Choroid plexus epithelial cell (primary cell): ENCODE measurements around the gene EHBP1.

Experiments used
- DNase-seq: peaks from one replicate; pipeline ENCODE4 v3.0.0-alpha.2; 2010; ENCODE audit warnings: low read depth
- H3K4me3 ChIP-seq: 2 replicates; pipeline ENCODE4 v1.5.1; 2011; ENCODE audit warnings: low read depth, mild to moderate bottlenecking, control low read depth, low read length, moderate library complexity
- CTCF ChIP-seq: conservative IDR thresholded peaks from 2 replicates; pipeline ENCODE4 v1.5.1; 2011; ENCODE audit warnings: low read depth, mild to moderate bottlenecking, control low read depth, inconsistent platforms, low read length, moderate library complexity

The EHBP1 gene

DNA sequence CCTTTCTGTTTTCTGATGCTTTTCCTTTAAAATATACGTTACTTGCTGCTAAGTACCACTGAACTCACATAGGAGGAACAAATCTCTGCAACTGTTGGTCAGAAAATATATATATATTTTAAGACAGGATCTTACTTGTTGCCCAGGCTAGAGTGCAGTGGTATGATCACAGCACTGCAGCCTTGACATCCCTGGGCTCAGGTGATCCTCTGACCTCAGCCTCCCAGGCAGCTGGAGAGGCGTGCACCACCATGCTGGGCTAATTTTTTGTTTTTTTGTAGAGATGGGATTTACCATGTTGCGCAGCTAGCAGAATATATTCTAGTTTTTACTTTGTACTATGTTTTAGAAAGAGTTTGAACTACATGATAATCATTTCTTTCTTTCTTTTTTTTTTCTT, 51.5 kb downstream of the EHBP1 start:
- no peak for DNase-seq
- H3K4me3 ChIP-seq = no peak overlapping the region
- TF ChIP-seq CTCF = no peak

DNA sequence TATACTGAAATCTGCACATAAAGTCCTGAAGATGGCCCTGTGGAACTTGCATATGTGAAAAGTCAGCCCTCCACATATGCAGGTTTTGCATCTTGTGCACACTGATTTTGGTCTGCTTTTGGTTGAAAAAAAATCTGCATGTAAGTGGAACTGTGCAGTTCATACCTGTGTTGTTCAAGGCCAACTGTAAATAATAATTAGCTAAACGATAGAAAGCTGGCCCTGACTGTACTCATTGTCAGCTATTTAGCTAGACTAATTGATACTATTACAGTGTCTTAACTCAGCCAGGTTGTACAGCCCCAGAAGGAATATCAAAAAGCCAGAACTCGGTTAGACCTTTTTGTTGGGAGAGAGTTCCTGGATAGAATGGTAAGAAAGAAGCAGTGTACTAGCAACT, 54.5 kb downstream of the EHBP1 start:
- no peak overlapping the region for H3K4me3 ChIP-seq
- no peak for TF ChIP-seq CTCF
- no peak for DNase-seq

- peak; percentile 67 for DNase-seq
- no peak overlapping the region for H3K4me3 ChIP-seq
- TF ChIP-seq CTCF = peak; percentile 16
These were observed 55.0 kb downstream of the EHBP1 start for GRCh38 chr2:62760555-62760954.

DNA sequence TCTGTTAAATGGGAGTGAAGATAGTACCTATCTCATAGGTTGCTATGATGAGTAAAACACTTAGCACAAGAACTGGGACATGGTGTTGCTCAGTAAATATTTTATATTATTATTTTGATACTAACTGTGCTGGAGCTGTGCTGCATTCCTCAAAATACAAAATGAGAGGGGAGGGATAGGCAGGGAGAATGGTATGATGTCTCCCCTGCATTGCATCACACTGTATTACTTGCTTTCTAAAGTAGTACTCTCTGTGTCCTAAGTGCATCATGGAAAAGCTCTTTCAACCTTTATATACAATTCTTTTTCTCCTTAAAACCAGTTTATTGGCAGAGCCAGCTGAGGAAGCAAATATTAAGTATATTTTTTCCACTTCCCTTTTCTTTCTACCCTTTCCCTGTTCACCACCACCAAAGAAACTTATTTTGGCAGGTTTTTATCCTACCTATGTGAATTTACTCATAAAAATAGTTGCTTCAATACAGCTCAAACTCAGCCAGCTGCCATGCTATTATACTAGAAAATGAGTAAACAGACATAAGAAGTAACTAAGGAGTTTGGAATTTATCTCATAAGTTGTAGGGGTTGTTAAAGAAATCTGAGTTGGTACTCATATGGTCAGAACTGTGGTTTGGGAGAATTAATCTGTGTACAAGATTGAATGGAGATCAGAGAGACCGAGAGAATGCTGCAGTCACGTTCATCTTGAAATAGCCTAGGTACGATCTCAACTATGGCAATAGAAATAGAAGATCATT, 60.3 kb downstream of the EHBP1 start:
- no peak for TF ChIP-seq CTCF
- peak; percentile 32 for DNase-seq
- H3K4me3 ChIP-seq = no peak overlapping the region

DNA sequence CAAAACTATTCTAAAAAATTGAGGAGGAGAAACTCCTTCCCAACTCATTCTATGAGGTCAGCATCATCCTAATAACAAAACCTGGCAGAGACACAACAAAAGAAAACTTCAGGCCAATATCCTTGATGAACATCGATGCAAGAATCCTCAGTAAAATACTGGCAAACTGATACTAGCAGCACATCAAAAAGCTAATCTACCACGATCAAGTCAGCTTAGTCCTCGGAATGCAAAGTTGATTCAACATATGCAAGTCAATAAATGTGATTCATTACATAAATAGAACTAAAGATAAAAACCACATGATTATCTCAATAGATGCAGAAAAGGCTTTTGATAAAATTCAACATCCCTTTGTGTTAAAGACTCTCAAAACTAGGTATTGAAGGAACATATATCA, 63.1 kb downstream of the EHBP1 start:
- no peak overlapping the region for H3K4me3 ChIP-seq
- no peak for DNase-seq
- TF ChIP-seq CTCF = no peak

DNA sequence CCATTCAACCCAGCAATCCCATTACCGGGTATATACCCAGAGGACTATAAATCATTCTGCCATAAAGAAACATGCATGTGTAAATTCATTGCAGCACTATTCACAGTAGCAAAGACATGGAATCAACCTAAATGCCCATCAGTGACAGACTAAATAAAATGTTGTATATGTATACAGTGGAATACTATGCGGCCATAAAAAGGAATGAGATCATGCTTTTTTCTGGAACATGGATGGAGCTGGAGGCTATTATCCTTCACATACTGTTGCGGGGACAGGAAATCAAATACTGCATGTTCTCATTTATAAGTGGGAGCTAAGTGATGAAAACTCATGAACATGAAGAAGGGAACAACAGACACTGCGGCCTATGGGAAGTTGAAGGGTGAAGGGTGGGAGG, 65.1 kb downstream of the EHBP1 start:
- no peak overlapping the region for H3K4me3 ChIP-seq
- TF ChIP-seq CTCF = no peak
- no peak for DNase-seq
